Kidney (tissue), 14 donors: ENCODE data around the gene VTI1B. TPM values are rescaled to one million over a fixed set of nuclear protein-coding genes. Genes with fewer than 3 reads are reported as not detected.

Experiments used
- DNase-seq, 5 donors: peaks; one replicate each; pipeline ENCODE4 v3.0.0-alpha.2; 2013 to 2020
- FAIRE-seq: peaks from 2 replicates; lab custom pipeline; 2012; peaks lifted over from hg19 to GRCh38; lab: Jason Lieb, UNC
- H3K27ac ChIP-seq, 2 donors: one replicate each; pipeline ENCODE4 v1.7.0; 2013; ENCODE audit warnings: low read depth in 2 of 2, low read length in 2 of 2, inconsistent platforms in 1 of 2
- H3K27me3 ChIP-seq: one replicate; pipeline ENCODE4 v1.7.1; 2013; ENCODE audit warnings: low read length, inconsistent platforms; ENCODE audit not compliant: control insufficient read depth, insufficient read depth
- H3K36me3 ChIP-seq, 3 donors: one replicate each; pipeline versions ENCODE4 v1.7.0 to v1.7.1; 2013; ENCODE audit warnings: low read length in 3 of 3, control low read depth in 1 of 3, inconsistent platforms in 1 of 3; ENCODE audit not compliant: insufficient read depth in 3 of 3, control insufficient read depth in 2 of 3
- H3K4me1 ChIP-seq, 3 donors: one replicate each; pipeline versions ENCODE4 v1.7.0 to v1.7.1; 2013; ENCODE audit warnings: low read length in 3 of 3, inconsistent platforms in 1 of 3, low read depth in 1 of 3; ENCODE audit not compliant: control insufficient read depth in 2 of 3, insufficient read depth in 2 of 3
- H3K4me3 ChIP-seq, 3 donors: one replicate each; pipeline versions ENCODE4 v1.7.0 to v1.8.1; 2013; ENCODE audit warnings: low read length in 3 of 3, control low read depth in 1 of 3, inconsistent platforms in 1 of 3
- H3K9ac ChIP-seq, 3 donors: one replicate each; pipeline versions ENCODE4 v1.7.0 to v1.7.1; 2013; ENCODE audit warnings: low read length in 3 of 3, control low read depth in 1 of 3, inconsistent platforms in 1 of 3
- H3K9me3 ChIP-seq, 3 donors: one replicate each; pipeline versions ENCODE4 v1.7.0 to v1.7.1; 2013; ENCODE audit warnings: low read length in 3 of 3, control low read depth in 1 of 3, inconsistent platforms in 1 of 3; ENCODE audit not compliant: control insufficient read depth in 2 of 3, insufficient read depth in 1 of 3
- CTCF ChIP-seq: IDR thresholded peaks from 3 replicates; pipeline ENCODE4 v1.5.1; 2012; ENCODE audit warnings: mild to moderate bottlenecking, moderate library complexity, borderline replicate concordance; ENCODE audit not compliant: insufficient read depth; ENCODE audit errors: extremely low read depth
- intact Hi-C: fragments of 100-400 bp; cut with DNase I; formaldehyde crosslinking; loops from one replicate; pipeline ENCODE4 v1.11.1; 2022
- polyA plus RNA-seq: library from polyadenylated mRNA; stranded (reverse); fragments of 350-450 nt; fragmentation: Illumina TruSeq; extraction: RNeasy Lipid Tissue Mini Kit (QIAGEN cat#74804); gene quantifications from one replicate; pipeline ENCODE4 v1.2.3, GENCODE V29; 2014; ENCODE audit warnings: low read depth, low replicate concordance; ENCODE audit not compliant: insufficient read depth
- total RNA-seq: library from RNA; stranded (reverse); fragmentation: NEBNext Ultra II Directional; extraction: Animal tissue kit (Norgen Biotek cat#: 25700); gene quantifications from one replicate; pipeline ENCODE4 v1.2.1, GENCODE V29; 2021
- donor health status: control.
- donor health status: control.
- donor health status: control.
- donor health status: control.
- donor health status: control.
- donor health status: DM: yes; HTN: yes; CAD: no.
- donor health status: Normal renal cell carcinoma (clear cell type).

VTI1B gene
- total and polyA plus RNA-seq, 2 donors from 2014 or later = 110 to 211 TPM

GRCh38 chr14:67679006-67679405 is 4.6 kb upstream of the VTI1B start:
- peaks cover 3 to 6% (median 6%) of the 10 kb centered on the region in 3 donors for H3K36me3 ChIP-seq
- no peaks in the 10 kb centered on the region for H3K9me3 ChIP-seq
- no peak overlapping the region for H3K4me3 ChIP-seq
- no peak for TF ChIP-seq CTCF
- DNase-seq (no peak), FAIRE-seq (no peak)
- H3K4me1 ChIP-seq = peaks cover 0 to 16% (median 6%) of the 10 kb centered on the region in 3 donors
- no peaks in the 10 kb centered on the region for H3K27me3 ChIP-seq
- intact Hi-C loops = no loop called here
- H3K9ac ChIP-seq = no peak overlapping the region
- H3K27ac ChIP-seq = no peak overlapping the region

- intact Hi-C loops = no loop called here
Observed at GRCh38 chr14:67675219-67675582, 769 bp upstream of the VTI1B start.

GRCh38 chr14:67674139-67674479 is 323 bp downstream of the VTI1B start:
- Histone ChIP-seq H3K9ac (peak overlapping the region; percentile 57 to 95 (median 77)), H3K9me3 (no peaks in the 10 kb centered on the region), H3K36me3 (peaks cover 0 to 2% (median 0%) of the 10 kb centered on the region in 3 donors), H3K4me1 (peaks cover 4 to 12% (median 9%) of the 10 kb centered on the region in 3 donors), H3K27ac (peak overlapping the region; percentile 98 to 99), H3K4me3 (peak overlapping the region; percentile 71 to 94 (median 84)), H3K27me3 (no peaks in the 10 kb centered on the region)
- FAIRE-seq (no peak), DNase-seq (peak; percentile 85 to 93 (median 90))
- TF ChIP-seq CTCF = peak; percentile 17
- intact Hi-C loops = no loop called here

More at GRCh38 chr14:67675219-67675582, 769 bp upstream of the VTI1B start:
- Histone ChIP-seq H3K36me3 (peaks cover 0 to 2% (median 2%) of the 10 kb centered on the region in 3 donors), H3K9me3 (no peaks in the 10 kb centered on the region), H3K27me3 (no peaks in the 10 kb centered on the region), H3K9ac (peak overlapping the region; percentile 8 to 96 (median 77)), H3K27ac (peak overlapping the region; percentile 98 to 99), H3K4me1 (peaks cover 4 to 12% (median 9%) of the 10 kb centered on the region in 3 donors), H3K4me3 (peak overlapping the region; percentile 71 to 94 (median 84))
- TF ChIP-seq CTCF = no peak
- FAIRE-seq (no peak), DNase-seq (peak in 1 of 5 donors; percentile 13)

GRCh38 chr14:67673451-67673850 is 981 bp downstream of the VTI1B start:
- peak overlapping the region; percentile 71 to 94 (median 84) for H3K4me3 ChIP-seq
- no peaks in the 10 kb centered on the region for H3K9me3 ChIP-seq
- no peak for TF ChIP-seq CTCF
- intact Hi-C loops = no loop called here
- no peaks in the 10 kb centered on the region for H3K27me3 ChIP-seq
- H3K9ac ChIP-seq = peak overlapping the region; percentile 18 to 77 (median 57)
- peaks cover 4 to 12% (median 9%) of the 10 kb centered on the region in 3 donors for H3K4me1 ChIP-seq
- DNase-seq (no peak), FAIRE-seq (no peak)
- peaks cover 0 to 2% (median 0%) of the 10 kb centered on the region in 3 donors for H3K36me3 ChIP-seq
- no peak overlapping the region for H3K27ac ChIP-seq
